B cell (primary cell): ENCODE measurements around the gene TMEM108. TPM values are rescaled to one million over a fixed set of nuclear protein-coding genes. Genes with fewer than 3 reads are reported as not detected.

ENCODE experiments used
- ATAC-seq: fragments of 200-7000 bp; cut with Tn5 transposase; one replicate; pipeline ENCODE4 v1.10.0; 2021; ENCODE audit warnings: low read depth, mild to moderate bottlenecking, moderate number of reproducible peaks, moderate library complexity
- CTCF ChIA-PET: fragments of 350-600 bp; sonication (Branson Sonifier 250); formaldehyde crosslinking; loops from one replicate; lab custom pipeline; 2021; ENCODE audit warnings: antibody characterized with exemption, inconsistent platforms; lab: Charles Lee
- POLR2A ChIA-PET: fragments of 350-600 bp; sonication (Branson Sonifier 250); formaldehyde crosslinking; loops from one replicate; lab custom pipeline; 2021; ENCODE audit warnings: antibody characterized with exemption; lab: Charles Lee
- DNase-seq: peaks from one replicate; pipeline ENCODE4 v3.0.0; 2013
- H2AFZ ChIP-seq: 2 replicates; pipeline ENCODE4 v1.6.1; 2012; ENCODE audit warnings: mild to moderate bottlenecking, low read depth, low read length; ENCODE audit not compliant: insufficient read depth, poor library complexity, severe bottlenecking
- H3K27ac ChIP-seq, 2 donors: 1 replicate in 1 of 2; 2 replicates in 1 of 2; pipeline ENCODE4 v1.5.1; 2012 to 2013; ENCODE audit warnings: low read length in 2 of 2, mild to moderate bottlenecking in 2 of 2, moderate library complexity in 1 of 2
- H3K27me3 ChIP-seq, 4 experiments: fragments of 200-600 bp in 1 of 4; sonication (generic) in 1 of 4; replicated peaks in 1 of 4; 1 replicate in 2 of 4; 2 replicates in 2 of 4; pipeline versions ENCODE4 v1.6.1 to v1.7.0; 2013 to 2016; ENCODE audit warnings: low read length in 3 of 4, mild to moderate bottlenecking in 2 of 4, mixed read lengths in 1 of 4, moderate library complexity in 1 of 4; ENCODE audit not compliant: insufficient read depth in 4 of 4, control insufficient read depth in 3 of 4; ENCODE audit errors: control extremely low read depth in 1 of 4
- H3K36me3 ChIP-seq, 2 experiments: replicated peaks in 1 of 2; 1 replicate in 1 of 2; 2 replicates in 1 of 2; pipeline versions ENCODE4 v1.6.1 to v1.7.1; 2013; ENCODE audit warnings: low read length in 1 of 2; ENCODE audit not compliant: insufficient read depth in 2 of 2, control insufficient read depth in 1 of 2; ENCODE audit errors: control extremely low read depth in 1 of 2, extremely low read depth in 1 of 2
- H3K4me1 ChIP-seq, 2 donors: fragments of 200-600 bp in 1 of 2; sonication (generic) in 1 of 2; 1 replicate in 1 of 2; 2 replicates in 1 of 2; pipeline versions ENCODE4 v1.5.1 to v1.6.1; 2013 to 2017; ENCODE audit warnings: low read length in 2 of 2; ENCODE audit not compliant: control insufficient read depth in 2 of 2, insufficient read depth in 2 of 2
- H3K4me2 ChIP-seq: replicated peaks from 2 replicates; pipeline ENCODE3; 2012; ENCODE audit warnings: mild to moderate bottlenecking, low read depth, low read length; ENCODE audit not compliant: poor library complexity, severe bottlenecking
- H3K4me3 ChIP-seq, 5 experiments: fragments of 200-600 bp in 1 of 5; sonication (generic) in 1 of 5; 1 replicate in 3 of 5; 2 replicates in 2 of 5; pipeline versions ENCODE4 v1.5.1 to v1.7.0; 2011 to 2016; ENCODE audit warnings: low read length in 4 of 5, mild to moderate bottlenecking in 4 of 5, low read depth in 2 of 5, control low read depth in 1 of 5, moderate library complexity in 1 of 5; ENCODE audit not compliant: insufficient read depth in 1 of 5; ENCODE audit errors: control extremely low read depth in 1 of 5, extremely low read depth in 1 of 5
- H3K79me2 ChIP-seq: fragments of 200-600 bp; sonication (generic); one replicate; pipeline ENCODE4 v1.6.0; 2016; ENCODE audit warnings: low read length; ENCODE audit not compliant: control insufficient read depth, insufficient read depth
- H3K9ac ChIP-seq: fragments of 200-600 bp; sonication (generic); 2 replicates; pipeline ENCODE4 v1.6.1; 2017; ENCODE audit warnings: mild to moderate bottlenecking, low read length, moderate library complexity
- H3K9me3 ChIP-seq, 3 donors: one replicate each; pipeline versions ENCODE4 v1.6.1 to v1.7.1; 2013; ENCODE audit warnings: low read length in 2 of 3; ENCODE audit not compliant: control insufficient read depth in 2 of 3, insufficient read depth in 1 of 3; ENCODE audit errors: control extremely low read depth in 1 of 3
- H4K20me1 ChIP-seq: 2 replicates; pipeline ENCODE4 v1.6.0; 2012; ENCODE audit warnings: mild to moderate bottlenecking, low read length; ENCODE audit not compliant: insufficient read depth, control insufficient read depth, poor library complexity, severe bottlenecking
- H3K27ac Mint-ChIP-seq: one replicate; pipeline ENCODE4 v1.8.0; 2021; ENCODE audit warnings: mixed read lengths
- H3K27me3 Mint-ChIP-seq: one replicate; pipeline ENCODE4 v1.8.0; 2021; ENCODE audit warnings: mixed read lengths
- H3K4me1 Mint-ChIP-seq: one replicate; pipeline ENCODE4 v1.8.0; 2021; ENCODE audit warnings: mixed read lengths
- H3K4me3 Mint-ChIP-seq: one replicate; pipeline ENCODE4 v1.8.0; 2021; ENCODE audit warnings: mixed read lengths
- H3K9me3 Mint-ChIP-seq: one replicate; pipeline ENCODE4 v1.8.0; 2022; ENCODE audit warnings: mixed read lengths; ENCODE audit not compliant: insufficient read depth
- CTCF ChIP-seq: fragments of 200-600 bp; IDR thresholded peaks from one replicate; pipeline ENCODE4 v1.8.0; 2022; ENCODE audit warnings: antibody characterized with exemption, mild to moderate bottlenecking
- EZH2 ChIP-seq: IDR thresholded peaks from 2 replicates; pipeline ENCODE4 v1.6.1; 2012; ENCODE audit warnings: borderline replicate concordance, low read depth, mild to moderate bottlenecking, moderate library complexity, low read length; ENCODE audit not compliant: insufficient read depth, poor library complexity, severe bottlenecking
- WGBS: methylation state at CpG from one replicate; pipeline ENCODE4 v1.1.5; 2013; ENCODE audit warnings: missing lambda C conversion rate; ENCODE audit not compliant: insufficient coverage; 5-methylcytosine and 5-hydroxymethylcytosine counted together
- intact Hi-C: fragments of 100-400 bp; cut with micrococcal nuclease; formaldehyde crosslinking; loops from one replicate; pipeline ENCODE4 v1.10.0; 2022
- polyA plus RNA-seq: library from polyadenylated mRNA; depleted of rRNA; stranded (reverse); fragments of >200 nt; gene quantifications from 2 replicates; pipeline ENCODE4 v1.2.3, GENCODE V29; 2012
- total RNA-seq, 2 donors: library from RNA; stranded (reverse); fragments of 120-200 nt in 1 of 2; gene quantifications; 1 replicate in 1 of 2; 2 replicates in 1 of 2; pipeline versions ENCODE4 v1.2.3 to v1.2.4, GENCODE V29; 2013 to 2022

The TMEM108 gene
- total and polyA plus RNA-seq, 2 donors (not counting 1 experiment from before 2014, with no cell fraction given), result not detected

DNA sequence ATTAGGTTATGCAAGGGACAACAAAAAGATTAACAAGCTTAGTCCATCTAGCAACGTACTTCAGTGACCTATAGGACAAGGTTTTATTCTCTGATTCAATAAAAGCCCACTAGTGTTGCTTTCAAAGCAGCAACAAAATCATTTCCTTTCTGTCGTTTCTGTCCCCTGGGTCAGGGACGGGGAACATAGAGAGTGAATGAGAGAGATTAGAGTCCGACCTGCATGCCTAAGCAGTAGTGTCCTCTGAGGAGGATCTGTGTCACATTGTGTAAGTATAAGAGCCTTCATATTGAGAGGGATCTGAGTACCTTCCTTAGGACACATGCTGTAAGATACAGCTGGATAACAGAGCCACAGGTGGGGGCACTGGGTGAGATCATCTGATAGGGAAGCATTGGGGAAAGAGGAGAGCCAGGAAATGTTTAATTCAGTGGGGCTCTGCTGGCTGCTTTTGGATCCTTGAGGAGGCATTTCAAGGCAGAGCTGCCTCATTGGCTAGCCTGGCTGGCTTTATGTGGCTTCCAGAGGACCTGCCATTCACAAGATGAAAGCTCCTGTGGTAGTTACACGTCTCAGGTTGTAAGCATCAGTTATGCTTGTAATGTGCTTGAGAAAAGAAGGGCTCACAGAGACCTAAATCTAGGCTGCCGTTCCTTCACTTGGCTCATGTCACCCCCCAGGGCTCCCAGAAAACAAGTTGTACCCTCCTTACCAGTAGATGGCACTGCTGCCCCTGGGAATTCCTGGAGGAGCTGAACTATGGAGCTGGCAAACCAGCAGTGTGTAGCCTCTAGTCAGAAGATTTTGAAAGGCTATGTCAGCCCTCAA is 2.7 kb downstream of the TMEM108 start:
- intact Hi-C loops, result loop anchor here (2.0 kb wide), 1 partner anchor 382 kb away; no protein-coding TSS in a partner anchor
- H3K79me2 ChIP-seq, result no peaks in the 10 kb centered on the region
- 35% methylated on average over 3 of the region's 6 CpGs for WGBS
- no peaks in the 10 kb centered on the region for H3K36me3 ChIP-seq
- ATAC-seq (no peak), DNase-seq (peak; percentile 15)
- CTCF ChIA-PET, result interaction anchor here (1.9 kb wide), 1 partner anchor 9 kb away, joined by 6 read pairs; no protein-coding TSS in a partner anchor
- peaks cover 0 to 9% (median 0%) of the 10 kb centered on the region in 3 donors for H3K9me3 ChIP-seq
- H4K20me1 ChIP-seq, result no peaks in the 10 kb centered on the region
- POLR2A ChIA-PET, result no interaction called here
- no peak overlapping the region for H3K27ac Mint-ChIP-seq
- peaks cover 39% of the 10 kb centered on the region for H3K27me3 Mint-ChIP-seq
- peaks cover 6% of the 10 kb centered on the region for H3K4me1 Mint-ChIP-seq
- no peak overlapping the region for H3K4me3 Mint-ChIP-seq
- TF ChIP-seq CTCF, result no peak
- no peak for TF ChIP-seq EZH2
- no peak overlapping the region for H3K27ac ChIP-seq
- no peak overlapping the region for H3K9ac ChIP-seq
- H3K4me3 ChIP-seq, result no peak overlapping the region
- peaks cover 8 to 17% of the 10 kb centered on the region in 2 donors for H3K4me1 ChIP-seq
- no peaks in the 10 kb centered on the region for H3K9me3 Mint-ChIP-seq
- H3K4me2 ChIP-seq, result no peak overlapping the region
- H3K27me3 ChIP-seq, result peaks cover 0 to 39% (median 30%) of the 10 kb centered on the region in 4 experiments
- no peak overlapping the region for H2AFZ ChIP-seq

GRCh38 chr3:133041524-133041829 is 3.3 kb downstream of the TMEM108 start:
- no peak overlapping the region for H3K27ac ChIP-seq
- H3K9me3 Mint-ChIP-seq, result no peaks in the 10 kb centered on the region
- WGBS, result 0% methylated on average over 1 of the region's 6 CpGs
- no peak overlapping the region for H3K4me3 ChIP-seq
- H3K9ac ChIP-seq, result no peak overlapping the region
- no peaks in the 10 kb centered on the region for H3K36me3 ChIP-seq
- peaks cover 6% of the 10 kb centered on the region for H3K4me1 Mint-ChIP-seq
- no peak for DNase-seq
- H3K4me1 ChIP-seq, result peaks cover 8 to 17% of the 10 kb centered on the region in 2 donors
- no peaks in the 10 kb centered on the region for H3K79me2 ChIP-seq
- peaks cover 0 to 39% (median 29%) of the 10 kb centered on the region in 4 experiments for H3K27me3 ChIP-seq
- no peaks in the 10 kb centered on the region for H4K20me1 ChIP-seq
- no peak overlapping the region for H2AFZ ChIP-seq
- no peak overlapping the region for H3K4me2 ChIP-seq
- POLR2A ChIA-PET, result no interaction called here
- peaks cover 37% of the 10 kb centered on the region for H3K27me3 Mint-ChIP-seq
- CTCF ChIA-PET, result interaction anchor here (1.9 kb wide), 1 partner anchor 9 kb away, joined by 6 read pairs; no protein-coding TSS in a partner anchor
- intact Hi-C loops, result loop anchor here (2.0 kb wide), 1 partner anchor 381 kb away; no protein-coding TSS in a partner anchor
- no peak overlapping the region for H3K4me3 Mint-ChIP-seq
- ATAC-seq, result no peak
- H3K27ac Mint-ChIP-seq, result no peak overlapping the region
- TF ChIP-seq CTCF, result no peak
- no peak for TF ChIP-seq EZH2
- H3K9me3 ChIP-seq, result peaks cover 0 to 9% (median 0%) of the 10 kb centered on the region in 3 donors
